H9 (cell line): Measurements from ENCODE around the gene GALNT12. TPM values are rescaled to one million over a fixed set of nuclear protein-coding genes. Genes with fewer than 3 reads are reported as not detected.

Experiments
- DNase-seq: peaks from one replicate; pipeline ENCODE4 v3.0.0-alpha.2; 2017
- H2AFZ ChIP-seq: one replicate; pipeline ENCODE4 v1.6.1; 2013; ENCODE audit warnings: mild to moderate bottlenecking, low read length, control low read depth, moderate library complexity
- H2AK5ac ChIP-seq: 2 replicates; pipeline ENCODE4 v1.6.1; 2013; ENCODE audit warnings: low read length, control low read depth, mixed read lengths; ENCODE audit not compliant: insufficient read length
- H2BK120ac ChIP-seq: one replicate; pipeline ENCODE4 v1.6.1; 2013; ENCODE audit warnings: low read depth, mild to moderate bottlenecking, low read length, control low read depth, inconsistent platforms; ENCODE audit not compliant: poor library complexity, severe bottlenecking
- H2BK12ac ChIP-seq: 2 replicates; pipeline ENCODE4 v1.6.1; 2013; ENCODE audit warnings: low read length, control low read depth, mixed read lengths, low read depth; ENCODE audit not compliant: insufficient read length
- H2BK15ac ChIP-seq: 2 replicates; pipeline ENCODE4 v1.6.1; 2013; ENCODE audit warnings: low read depth, low read length, control low read depth
- H2BK20ac ChIP-seq: one replicate; pipeline ENCODE4 v1.6.1; 2013; ENCODE audit warnings: low read depth, mild to moderate bottlenecking, low read length, control low read depth, inconsistent platforms; ENCODE audit not compliant: poor library complexity, severe bottlenecking
- H2BK5ac ChIP-seq: 2 replicates; pipeline ENCODE4 v1.6.1; 2013; ENCODE audit warnings: low read length, control low read depth, mixed read lengths; ENCODE audit not compliant: insufficient read length
- H3K14ac ChIP-seq: 2 replicates; pipeline ENCODE4 v1.6.1; 2013; ENCODE audit warnings: low read length, control low read depth; ENCODE audit not compliant: insufficient read depth
- H3K18ac ChIP-seq: 2 replicates; pipeline ENCODE4 v1.6.1; 2013; ENCODE audit warnings: low read depth, mild to moderate bottlenecking, mixed read lengths, low read length, control low read depth; ENCODE audit not compliant: insufficient read length
- H3K23ac ChIP-seq: 2 replicates; pipeline ENCODE4 v1.6.1; 2013; ENCODE audit warnings: low read length, control low read depth, mixed read lengths, low read depth; ENCODE audit not compliant: insufficient read length
- H3K23me2 ChIP-seq: 2 replicates; pipeline ENCODE4 v1.6.1; 2013; ENCODE audit warnings: low read depth, mild to moderate bottlenecking, mixed read lengths, low read length, control low read depth; ENCODE audit not compliant: insufficient read length, poor library complexity, severe bottlenecking
- H3K27ac ChIP-seq: 2 replicates; pipeline ENCODE4 v1.5.1; 2013; ENCODE audit warnings: low read length, control low read depth, mixed read lengths, low read depth; ENCODE audit not compliant: insufficient read length
- H3K27me3 ChIP-seq: 2 replicates; pipeline ENCODE4 v1.6.1; 2013; ENCODE audit warnings: low read length, control low read depth, inconsistent platforms; ENCODE audit not compliant: insufficient read depth
- H3K4ac ChIP-seq: 2 replicates; pipeline ENCODE4 v1.6.1; 2013; ENCODE audit warnings: low read depth, mild to moderate bottlenecking, control low read depth, inconsistent platforms, low read length, moderate library complexity
- H3K4me1 ChIP-seq: 2 replicates; pipeline ENCODE4 v1.6.1; 2013; ENCODE audit warnings: low read length, control low read depth, inconsistent platforms; ENCODE audit not compliant: insufficient read depth
- H3K4me2 ChIP-seq: 2 replicates; pipeline ENCODE4 v1.6.1; 2013; ENCODE audit warnings: low read length, control low read depth, mixed read lengths; ENCODE audit not compliant: insufficient read length, insufficient read depth
- H3K56ac ChIP-seq: 2 replicates; pipeline ENCODE4 v1.6.1; 2013; ENCODE audit warnings: low read depth, mild to moderate bottlenecking, mixed read lengths, low read length, control low read depth; ENCODE audit not compliant: insufficient read length
- H3K79me1 ChIP-seq: 2 replicates; pipeline ENCODE4 v1.6.1; 2013; ENCODE audit warnings: low read depth, mild to moderate bottlenecking, moderate library complexity, low read length, control low read depth, inconsistent platforms; ENCODE audit not compliant: insufficient read depth, poor library complexity, severe bottlenecking
- H3K79me2 ChIP-seq: 2 replicates; pipeline ENCODE4 v1.6.1; 2013; ENCODE audit warnings: low read length, control low read depth, inconsistent platforms; ENCODE audit not compliant: insufficient read depth
- H3K9ac ChIP-seq: 2 replicates; pipeline ENCODE4 v1.6.1; 2013; ENCODE audit warnings: low read length, control low read depth, mixed read lengths; ENCODE audit not compliant: insufficient read length; ENCODE audit errors: extremely low read depth
- H3K9me3 ChIP-seq: one replicate; pipeline ENCODE4 v1.6.1; 2013; ENCODE audit warnings: low read depth, low read length, inconsistent platforms; ENCODE audit not compliant: control insufficient read depth
- H3T11ph ChIP-seq: one replicate; pipeline ENCODE4 v1.6.1; 2013; ENCODE audit warnings: mild to moderate bottlenecking, low read length, control low read depth, inconsistent platforms
- H4K20me1 ChIP-seq: one replicate; pipeline ENCODE4 v1.6.1; 2013; ENCODE audit not compliant: control insufficient read depth, insufficient read length, insufficient read depth
- H4K5ac ChIP-seq: 2 replicates; pipeline ENCODE4 v1.6.1; 2013; ENCODE audit warnings: low read depth, mild to moderate bottlenecking, mixed read lengths, low read length, control low read depth; ENCODE audit not compliant: insufficient read length
- H4K8ac ChIP-seq: replicated peaks from 2 replicates; pipeline ENCODE4 v1.6.1; 2013; ENCODE audit warnings: low read length, control low read depth, mixed read lengths, low read depth; ENCODE audit not compliant: insufficient read length
- H4K91ac ChIP-seq: 2 replicates; pipeline ENCODE4 v1.6.1; 2013; ENCODE audit warnings: low read depth, mild to moderate bottlenecking, moderate library complexity, mixed read lengths, low read length, control low read depth; ENCODE audit not compliant: insufficient read length
- H3K27ac Mint-ChIP-seq, 3 experiments: 2 replicates in 2 of 3; 3 replicates in 1 of 3; pipeline ENCODE4 v1.8.0; 2020 to 2021; ENCODE audit warnings: mixed read lengths in 3 of 3, mild to moderate bottlenecking in 1 of 3, moderate library complexity in 1 of 3
- H3K27me3 Mint-ChIP-seq: 2 replicates; pipeline ENCODE4 v1.8.0; 2021; ENCODE audit warnings: low read depth, mild to moderate bottlenecking, moderate library complexity, mixed read lengths
- H3K36me3 Mint-ChIP-seq, 3 experiments: 2 replicates in 2 of 3; 3 replicates in 1 of 3; pipeline ENCODE4 v1.8.0; 2020 to 2021; ENCODE audit warnings: low read depth in 3 of 3, mixed read lengths in 3 of 3; ENCODE audit not compliant: insufficient read depth in 1 of 3
- H3K4me1 Mint-ChIP-seq, 2 experiments: 2 replicates each; pipeline ENCODE4 v1.8.0; 2020; ENCODE audit warnings: mixed read lengths in 2 of 2
- H3K4me3 Mint-ChIP-seq, 2 experiments: 2 replicates in 1 of 2; 3 replicates in 1 of 2; pipeline ENCODE4 v1.8.0; 2020 to 2021; ENCODE audit warnings: mild to moderate bottlenecking in 2 of 2, mixed read lengths in 2 of 2, moderate library complexity in 1 of 2
- H3K9me3 Mint-ChIP-seq, 2 experiments: 2 replicates in 1 of 2; 3 replicates in 1 of 2; pipeline ENCODE4 v1.8.0; 2020; ENCODE audit warnings: mild to moderate bottlenecking in 2 of 2, mixed read lengths in 2 of 2, moderate library complexity in 1 of 2
- WGBS: extraction: QIAGEN DNeasy Blood & Tissue Kit; methylation state at CpG from one replicate; pipeline ENCODE4 v1.1.7; 2013; ENCODE audit warnings: missing lambda C conversion rate, low lambda C conversion rate, mixed read lengths; ENCODE audit not compliant: insufficient read length; ENCODE audit errors: extremely low coverage; 5-methylcytosine and 5-hydroxymethylcytosine counted together
- total RNA-seq: library from RNA; stranded (reverse); gene quantifications from 2 replicates; pipeline ENCODE4 v1.2.1, GENCODE V29; 2021
- TF ChIP-seq, protein P1 (sequence below): fragments of 200-600 bp; sonication (generic); conservative IDR thresholded peaks from 3 replicates; pipeline ENCODE4 v1.8.0; 2021; ENCODE audit warnings: antibody characterized with exemption, mild to moderate bottlenecking

Gene GALNT12
- total RNA-seq, 1 experiment from 2014 or later = 18.0 TPM

DNA sequence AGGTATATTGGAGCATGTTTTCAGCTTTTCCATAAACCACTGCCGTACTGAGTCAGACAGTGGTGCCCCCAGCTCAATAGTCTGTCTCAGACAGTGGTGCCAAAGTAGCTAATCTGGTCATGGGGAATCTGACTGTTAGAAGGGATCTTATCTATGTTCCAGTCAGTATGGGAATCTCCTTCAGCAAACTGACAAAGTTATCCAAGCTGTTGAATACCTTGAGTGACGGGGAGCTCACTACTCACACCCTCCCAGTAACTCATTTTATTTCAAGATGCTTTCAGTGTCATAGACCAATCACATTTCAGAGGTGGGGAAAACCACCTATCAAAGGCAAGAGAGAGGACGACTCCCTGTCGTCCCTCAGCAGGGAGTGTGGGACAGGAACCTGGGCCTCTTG, 29.9 kb upstream of the GALNT12 start:
- H3K36me3 Mint-ChIP-seq = peaks cover 18 to 58% (median 46%) of the 10 kb centered on the region in 3 experiments; a peak in 6 of 7 replicates
- Histone ChIP-seq H2AFZ (no peak overlapping the region), H2BK20ac (no peak overlapping the region), H4K20me1 (no peaks in the 10 kb centered on the region), H2AK5ac (no peak overlapping the region), H3K14ac (no peak overlapping the region), H2BK12ac (no peak overlapping the region), H3K27ac (no peak overlapping the region), H3K79me1 (no peaks in the 10 kb centered on the region), H3K56ac (no peak overlapping the region), H4K8ac (no peak overlapping the region), H3K23me2 (no peaks in the 10 kb centered on the region), H3K4me1 (no peaks in the 10 kb centered on the region), H3K4me2 (no peak overlapping the region), H4K5ac (no peak overlapping the region), H3K9ac (no peak overlapping the region), H3K79me2 (no peaks in the 10 kb centered on the region), H3T11ph (no peak overlapping the region), H2BK120ac (no peak overlapping the region), H2BK5ac (no peak overlapping the region), H3K4ac (no peak overlapping the region), H3K23ac (no peak overlapping the region), H2BK15ac (no peak overlapping the region), H3K9me3 (no peaks in the 10 kb centered on the region), H3K18ac (no peak overlapping the region), H3K27me3 (no peaks in the 10 kb centered on the region), H4K91ac (no peak overlapping the region)
- no peak for DNase-seq
- no peaks in the 10 kb centered on the region for H3K27me3 Mint-ChIP-seq
- no peak overlapping the region for H3K27ac Mint-ChIP-seq
- WGBS = no CpG with 5 or more reads among the region's 4 CpGs
- no peaks in the 10 kb centered on the region; a peak in 1 of 4 replicates for H3K4me1 Mint-ChIP-seq
- H3K9me3 Mint-ChIP-seq = no peaks in the 10 kb centered on the region; a peak in 1 of 5 replicates
- TF ChIP-seq, protein P1, sequence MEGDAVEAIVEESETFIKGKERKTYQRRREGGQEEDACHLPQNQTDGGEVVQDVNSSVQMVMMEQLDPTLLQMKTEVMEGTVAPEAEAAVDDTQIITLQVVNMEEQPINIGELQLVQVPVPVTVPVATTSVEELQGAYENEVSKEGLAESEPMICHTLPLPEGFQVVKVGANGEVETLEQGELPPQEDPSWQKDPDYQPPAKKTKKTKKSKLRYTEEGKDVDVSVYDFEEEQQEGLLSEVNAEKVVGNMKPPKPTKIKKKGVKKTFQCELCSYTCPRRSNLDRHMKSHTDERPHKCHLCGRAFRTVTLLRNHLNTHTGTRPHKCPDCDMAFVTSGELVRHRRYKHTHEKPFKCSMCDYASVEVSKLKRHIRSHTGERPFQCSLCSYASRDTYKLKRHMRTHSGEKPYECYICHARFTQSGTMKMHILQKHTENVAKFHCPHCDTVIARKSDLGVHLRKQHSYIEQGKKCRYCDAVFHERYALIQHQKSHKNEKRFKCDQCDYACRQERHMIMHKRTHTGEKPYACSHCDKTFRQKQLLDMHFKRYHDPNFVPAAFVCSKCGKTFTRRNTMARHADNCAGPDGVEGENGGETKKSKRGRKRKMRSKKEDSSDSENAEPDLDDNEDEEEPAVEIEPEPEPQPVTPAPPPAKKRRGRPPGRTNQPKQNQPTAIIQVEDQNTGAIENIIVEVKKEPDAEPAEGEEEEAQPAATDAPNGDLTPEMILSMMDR = no peak
- no peak overlapping the region for H3K4me3 Mint-ChIP-seq
